ENCODE measurements around the gene EIF5A.
A peak's percentile ranks its signal among the peaks of the same experiment; 100 is the strongest.
"Not testable (repeated sequence)": the region's sequence is repeated elsewhere in the genome, so short reads cannot be mapped to it uniquely, and the experiment has no call there.

The EIF5A gene

DNA sequence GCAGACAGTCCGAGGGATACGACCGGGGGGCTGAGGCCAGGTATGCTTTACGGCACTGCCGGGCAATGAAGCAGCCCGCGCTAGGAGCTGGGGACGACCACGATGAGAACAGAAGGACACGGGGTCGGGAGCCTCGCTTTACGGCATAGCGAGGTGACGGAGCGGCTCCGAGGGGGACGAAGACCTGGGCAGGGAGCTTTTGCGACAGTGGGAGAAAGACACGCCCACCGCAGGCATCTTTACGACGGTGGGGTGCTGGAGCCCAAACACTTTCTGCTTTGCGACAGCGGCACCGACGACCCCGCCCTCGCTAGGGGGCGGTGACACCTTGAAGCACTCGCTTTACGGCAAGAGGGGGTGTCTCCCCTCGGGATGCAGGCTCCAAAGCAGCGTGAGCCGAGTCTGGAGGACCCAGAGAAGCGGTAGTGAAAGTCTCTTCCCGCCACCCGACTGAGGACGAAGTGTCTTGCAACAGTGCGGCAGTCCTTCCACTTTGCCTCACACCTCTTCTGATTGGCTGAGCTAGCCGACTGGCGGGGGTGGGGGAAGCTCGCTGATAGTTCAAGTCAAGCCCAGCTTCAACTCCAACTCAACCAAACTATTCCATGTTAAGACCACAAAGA, 22.1 kb downstream of the EIF5A start:
- DNase-seq (ENCODE audit: low spot score), result peak; percentile 96
- in situ Hi-C loops (cut with MboI; ENCODE audit: low sequenced_read_pairs, unreplicated experiment), result no loop called here
- TF ChIP-seq, protein P1, sequence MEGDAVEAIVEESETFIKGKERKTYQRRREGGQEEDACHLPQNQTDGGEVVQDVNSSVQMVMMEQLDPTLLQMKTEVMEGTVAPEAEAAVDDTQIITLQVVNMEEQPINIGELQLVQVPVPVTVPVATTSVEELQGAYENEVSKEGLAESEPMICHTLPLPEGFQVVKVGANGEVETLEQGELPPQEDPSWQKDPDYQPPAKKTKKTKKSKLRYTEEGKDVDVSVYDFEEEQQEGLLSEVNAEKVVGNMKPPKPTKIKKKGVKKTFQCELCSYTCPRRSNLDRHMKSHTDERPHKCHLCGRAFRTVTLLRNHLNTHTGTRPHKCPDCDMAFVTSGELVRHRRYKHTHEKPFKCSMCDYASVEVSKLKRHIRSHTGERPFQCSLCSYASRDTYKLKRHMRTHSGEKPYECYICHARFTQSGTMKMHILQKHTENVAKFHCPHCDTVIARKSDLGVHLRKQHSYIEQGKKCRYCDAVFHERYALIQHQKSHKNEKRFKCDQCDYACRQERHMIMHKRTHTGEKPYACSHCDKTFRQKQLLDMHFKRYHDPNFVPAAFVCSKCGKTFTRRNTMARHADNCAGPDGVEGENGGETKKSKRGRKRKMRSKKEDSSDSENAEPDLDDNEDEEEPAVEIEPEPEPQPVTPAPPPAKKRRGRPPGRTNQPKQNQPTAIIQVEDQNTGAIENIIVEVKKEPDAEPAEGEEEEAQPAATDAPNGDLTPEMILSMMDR (IDR thresholded peaks at IDR 0.05; ENCODE audit: borderline replicate concordance, control extremely low read depth, extremely low read depth, insufficient read depth, missing control alignments), result no peak

DNA sequence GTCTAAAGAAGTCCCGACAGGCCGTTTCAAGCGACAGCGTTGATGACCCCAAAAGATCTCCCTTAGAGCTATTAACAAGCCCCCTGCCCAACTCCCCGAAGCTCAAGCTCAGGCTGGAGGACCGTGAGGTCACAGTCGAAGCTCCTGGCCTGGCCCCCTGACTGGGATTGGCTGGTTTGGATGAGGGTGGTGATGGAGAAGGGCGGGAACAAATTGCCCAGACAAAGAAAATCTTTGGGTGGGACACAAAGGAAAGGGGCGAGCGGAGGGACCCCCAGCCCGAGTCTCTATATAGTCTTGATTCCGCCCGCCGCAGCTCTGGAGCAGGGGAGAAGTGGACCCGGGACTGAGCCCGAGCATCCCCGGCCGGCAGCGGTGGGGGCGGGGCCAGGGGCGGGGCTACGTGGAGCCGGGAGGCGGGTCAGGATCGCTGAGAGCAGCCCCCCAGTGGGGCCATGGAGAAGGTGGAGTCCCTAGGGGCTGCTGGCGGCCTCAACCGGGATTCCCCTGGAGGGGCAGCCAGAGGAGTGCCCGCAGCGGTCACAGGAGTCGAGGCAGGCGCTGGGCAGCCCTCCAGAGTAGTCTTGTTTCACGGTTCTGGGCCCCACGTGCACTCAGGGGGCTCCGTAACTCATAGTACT, 22.7 kb downstream of the EIF5A start:
- DNase-seq (ENCODE audit: low spot score), result peak; percentile 91
- in situ Hi-C loops (cut with MboI; ENCODE audit: low sequenced_read_pairs, unreplicated experiment), result no loop called here
- TF ChIP-seq, protein P1 (IDR thresholded peaks at IDR 0.05; ENCODE audit: borderline replicate concordance, control extremely low read depth, extremely low read depth, insufficient read depth, missing control alignments), result no peak

DNA sequence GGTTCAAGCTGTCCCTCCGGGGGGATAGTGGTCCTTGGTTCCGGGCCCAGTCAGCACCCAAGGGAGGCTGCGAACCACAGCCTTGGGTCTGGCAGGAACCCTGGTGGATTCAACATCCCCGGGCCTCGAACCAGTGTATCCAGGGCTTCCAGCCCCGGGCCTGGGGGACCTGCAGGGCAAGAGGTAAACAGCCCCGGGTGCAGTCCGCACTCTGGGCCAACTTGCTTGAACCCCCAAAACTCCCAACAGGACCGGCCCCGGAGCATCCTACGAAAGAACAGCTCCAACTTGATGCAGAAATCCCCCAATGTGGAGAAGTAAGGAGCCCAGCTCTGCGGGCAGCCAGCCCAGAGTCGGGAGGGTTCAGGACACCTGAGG, 23.2 kb downstream of the EIF5A start:
- in situ Hi-C loops (cut with MboI; ENCODE audit: low sequenced_read_pairs, unreplicated experiment), result no loop called here
- DNase-seq (ENCODE audit: low spot score), result no peak
- TF ChIP-seq, protein P1 (IDR thresholded peaks at IDR 0.05; ENCODE audit: borderline replicate concordance, control extremely low read depth, extremely low read depth, insufficient read depth, missing control alignments), result no peak

DNA sequence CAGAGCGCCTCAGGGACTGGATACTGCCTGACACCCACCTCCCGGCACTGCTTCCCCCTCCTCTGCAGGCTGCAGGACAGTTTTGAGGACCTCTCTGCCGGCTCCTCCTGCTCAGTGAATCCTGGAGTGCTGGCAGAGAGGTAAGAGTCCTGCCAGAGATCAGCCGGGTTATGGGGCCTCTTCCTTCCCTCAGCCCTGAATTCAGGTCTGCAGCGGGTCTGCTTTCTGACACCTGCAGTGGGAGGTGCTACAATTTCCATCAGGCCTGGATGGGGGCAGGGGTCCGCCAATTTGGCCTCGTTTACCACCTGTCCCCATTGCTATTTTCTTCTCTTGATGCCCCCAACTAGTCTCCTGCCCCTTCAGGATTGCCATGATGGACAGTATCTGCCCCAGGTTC, 24.7 kb downstream of the EIF5A start:
- in situ Hi-C loops (cut with MboI; ENCODE audit: low sequenced_read_pairs, unreplicated experiment), result no loop called here
- DNase-seq (ENCODE audit: low spot score), result no peak
- TF ChIP-seq, protein P1 (IDR thresholded peaks at IDR 0.05; ENCODE audit: borderline replicate concordance, control extremely low read depth, extremely low read depth, insufficient read depth, missing control alignments), result no peak

DNA sequence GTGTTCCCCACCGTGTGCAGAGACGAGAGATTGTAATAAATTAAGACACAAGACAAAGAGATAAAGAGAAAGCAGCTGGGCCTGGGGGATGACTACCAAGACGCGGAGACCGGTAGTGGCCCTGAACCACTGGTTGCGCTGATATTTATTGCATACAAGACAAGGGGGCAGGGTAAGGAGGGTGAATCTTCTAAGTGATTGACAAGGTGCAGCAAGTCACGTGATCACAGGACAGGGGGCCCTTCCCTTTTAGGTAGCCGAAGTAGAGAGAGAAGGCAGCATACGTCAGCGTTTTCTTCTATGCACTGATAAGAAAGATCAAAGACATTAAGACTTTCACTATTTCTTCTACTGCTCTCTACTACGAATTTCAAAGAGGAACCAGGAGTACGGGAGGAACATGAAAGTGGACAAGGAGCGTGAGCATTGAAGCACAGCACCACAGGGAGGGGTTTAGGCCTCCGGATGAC, 25.2 kb downstream of the EIF5A start:
- in situ Hi-C loops (cut with MboI; ENCODE audit: low sequenced_read_pairs, unreplicated experiment), result not testable (repeated sequence)

DNA sequence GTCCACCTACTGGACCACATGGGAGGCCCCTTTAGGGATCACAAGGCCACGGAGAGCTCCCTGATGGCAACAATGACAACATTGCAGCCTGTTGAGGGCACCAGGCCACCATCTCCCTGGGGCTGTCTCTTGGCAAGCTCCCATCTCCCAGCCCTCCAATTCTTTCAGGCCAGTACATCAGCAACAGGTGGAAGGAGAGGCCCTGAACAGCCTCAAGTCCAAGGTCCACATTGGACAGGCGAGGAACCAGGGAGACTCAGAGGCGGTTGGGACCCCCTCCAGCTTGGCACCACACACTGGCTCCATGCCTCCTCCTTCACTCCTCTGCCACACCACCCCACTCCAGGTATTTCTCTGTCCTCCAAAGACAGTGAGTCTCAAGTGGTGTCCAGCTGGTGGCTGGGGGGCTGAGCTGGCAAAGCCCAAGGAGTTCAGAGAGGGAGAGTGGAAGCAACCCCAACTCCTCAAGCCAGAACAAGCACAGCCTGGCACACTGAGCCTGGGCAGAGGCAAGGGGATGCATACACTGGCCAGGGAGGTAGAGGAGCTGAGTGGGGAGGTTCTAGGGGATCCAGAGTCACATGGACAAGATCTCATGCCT, 27.6 kb downstream of the EIF5A start:
- no peak for DNase-seq (ENCODE audit: low spot score)
- TF ChIP-seq, protein P1 (IDR thresholded peaks at IDR 0.05; ENCODE audit: borderline replicate concordance, control extremely low read depth, extremely low read depth, insufficient read depth, missing control alignments), result no peak
- in situ Hi-C loops (cut with MboI; ENCODE audit: low sequenced_read_pairs, unreplicated experiment), result no loop called here

More for the DNA sequence above, 25.2 kb downstream of the EIF5A start:
- not testable (repeated sequence) for DNase-seq (ENCODE audit: low spot score)

DNA sequence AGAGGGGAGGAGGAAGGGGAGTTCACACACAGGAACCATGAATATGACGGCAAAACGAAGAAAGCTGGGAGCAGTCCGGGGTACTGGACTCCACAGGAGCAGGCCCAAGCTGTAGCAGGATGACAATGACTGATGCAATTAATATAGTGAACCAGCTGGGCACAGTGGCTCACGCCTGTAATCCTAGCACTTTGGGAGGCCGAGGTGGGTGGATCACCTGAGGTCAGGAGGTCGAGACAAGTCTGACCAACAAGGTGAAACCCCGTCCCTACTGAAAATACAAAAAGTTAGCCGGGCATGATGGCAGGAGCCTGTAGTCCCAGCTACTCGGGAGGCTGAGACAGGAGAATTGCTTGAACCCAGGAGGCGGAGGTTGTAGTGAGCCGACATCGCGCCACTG, 28.3 kb downstream of the EIF5A start:
- in situ Hi-C loops (cut with MboI; ENCODE audit: low sequenced_read_pairs, unreplicated experiment); DNase-seq (ENCODE audit: low spot score): not testable (repeated sequence)
